Activated T-cell treated with anti-CD3 and anti-CD28 coated beads, Interleukin-2, amount 50 U/mL, for 48 hours (primary cell): Measurements from ENCODE around the gene PARD3.

ENCODE experiments used
- DNase-seq, 2 experiments: peaks; one replicate each; pipeline ENCODE4 v3.0.0-alpha.2; 2020

The PARD3 gene

GRCh38 chr10:34107626-34108516, 707.2 kb downstream of the PARD3 start:
- DNase-seq, result no peak

GRCh38 chr10:34106356-34106885, 708.7 kb downstream of the PARD3 start:
- no peak for DNase-seq

GRCh38 chr10:34104829-34105572, 710.1 kb downstream of the PARD3 start:
- DNase-seq, result no peak

GRCh38 chr10:34102893-34103506, 712.1 kb downstream of the PARD3 start:
- DNase-seq, result no peak

- no peak for DNase-seq
These were observed 712.8 kb downstream of the PARD3 start for GRCh38 chr10:34102237-34102673.

- DNase-seq, result no peak
These were observed 714.1 kb downstream of the PARD3 start for GRCh38 chr10:34101001-34101400.

- no peak for DNase-seq
These were observed 716.1 kb downstream of the PARD3 start for GRCh38 chr10:34098821-34099567.

- DNase-seq, result no peak
These were observed 717.4 kb downstream of the PARD3 start for GRCh38 chr10:34097682-34098081.

- no peak for DNase-seq
These were observed 720.1 kb downstream of the PARD3 start for GRCh38 chr10:34094961-34095360.

- DNase-seq, result no peak
These were observed 720.9 kb downstream of the PARD3 start for GRCh38 chr10:34094146-34094696.

GRCh38 chr10:34092891-34093290, 722.2 kb downstream of the PARD3 start:
- DNase-seq, result no peak

- no peak for DNase-seq
These were observed 723.4 kb downstream of the PARD3 start for GRCh38 chr10:34091635-34092195.

- no peak for DNase-seq
These were observed 725.8 kb downstream of the PARD3 start for GRCh38 chr10:34089253-34089652.

- DNase-seq, result no peak
These were observed 726.8 kb downstream of the PARD3 start for GRCh38 chr10:34088208-34088794.

GRCh38 chr10:34087095-34087418, 728.0 kb downstream of the PARD3 start:
- no peak for DNase-seq

GRCh38 chr10:34083567-34083966, 731.5 kb downstream of the PARD3 start:
- DNase-seq, result no peak

GRCh38 chr10:34081948-34082347, 733.1 kb downstream of the PARD3 start:
- no peak for DNase-seq

GRCh38 chr10:34081347-34081743, 733.8 kb downstream of the PARD3 start:
- DNase-seq, result no peak

- no peak for DNase-seq
These were observed 734.4 kb downstream of the PARD3 start for GRCh38 chr10:34080485-34081346.

- no peak for DNase-seq
These were observed 735.2 kb downstream of the PARD3 start for GRCh38 chr10:34079702-34080484.
